ENCODE measurements around the gene RXRA.

GRCh38 chr9:134346151-134346550 lies 19.9 kb downstream of the RXRA start:
- TF ChIP-seq CTCF (IDR thresholded peaks at IDR 0.05) (no peak), POLR2A (IDR thresholded peaks at IDR 0.05) (no peak), EP300 (IDR thresholded peaks at IDR 0.05) (no peak)
